Heart right ventricle (tissue), 16 donors: Measurements from ENCODE around the gene SAYSD1. TPM values are rescaled to one million over a fixed set of nuclear protein-coding genes. Genes with fewer than 3 reads are reported as not detected.
A peak's percentile ranks its signal among the peaks of the same experiment; 100 is the strongest.

Experiments used
- ATAC-seq, 8 donors: fragments of 200-7000 bp; cut with Tn5 transposase; one replicate each; pipeline ENCODE4 v1.9.1; 2020; ENCODE audit warnings: mild to moderate bottlenecking in 8 of 8, moderate library complexity in 8 of 8, moderate number of reproducible peaks in 1 of 8
- DNase-seq, 2 donors: peaks; one replicate each; pipeline ENCODE4 v3.0.0-alpha.2; 2020
- H3K27ac ChIP-seq, 10 donors: fragments of 200-600 bp; sonication (generic) in 2 of 10; one replicate each; pipeline versions ENCODE4 v1.5.0 to v1.8.0; 2020 to 2022; ENCODE audit warnings: mild to moderate bottlenecking in 3 of 10
- H3K27me3 ChIP-seq, 7 donors: fragments of 200-600 bp; one replicate each; pipeline ENCODE4 v1.8.0; 2021 to 2022; ENCODE audit warnings: mild to moderate bottlenecking in 2 of 7
- H3K36me3 ChIP-seq, 9 donors: fragments of 200-600 bp; sonication (generic) in 1 of 9; one replicate each; pipeline versions ENCODE4 v1.5.0 to v1.8.0; 2020 to 2022; ENCODE audit warnings: mild to moderate bottlenecking in 2 of 9
- H3K4me1 ChIP-seq, 9 donors: fragments of 200-600 bp; sonication (generic) in 1 of 9; one replicate each; pipeline versions ENCODE4 v1.5.0 to v1.8.0; 2020 to 2022; ENCODE audit warnings: mild to moderate bottlenecking in 4 of 9
- H3K4me3 ChIP-seq, 10 donors: fragments of 200-600 bp; sonication (generic) in 2 of 10; one replicate each; pipeline versions ENCODE4 v1.5.0 to v1.8.0; 2020 to 2022; ENCODE audit warnings: mild to moderate bottlenecking in 7 of 10, moderate library complexity in 2 of 10
- H3K9me3 ChIP-seq, 11 donors: fragments of 200-600 bp in 10 of 11; sonication (generic) in 2 of 11; one replicate each; pipeline versions ENCODE4 v1.5.0 to v1.8.0; 2013 to 2022; ENCODE audit warnings: mild to moderate bottlenecking in 2 of 11, control low read depth in 1 of 11, moderate library complexity in 1 of 11
- WGBS, 2 donors: extraction: QIAGEN DNeasy Blood & Tissue Kit; methylation state at CpG; one replicate each; pipeline ENCODE4 v1.1.7; 2013; ENCODE audit warnings: inconsistent platforms in 1 of 2; 5-methylcytosine and 5-hydroxymethylcytosine counted together
- intact Hi-C, 10 donors: fragments of 100-400 bp; cut with DNase I; formaldehyde crosslinking; loops; one replicate each; pipeline versions ENCODE4 v1.11.1 to v1.14.2; 2022
- polyA plus RNA-seq, 2 donors: library from polyadenylated mRNA; stranded (reverse); fragments of 200-250 nt; gene quantifications; one replicate each; pipeline ENCODE4 v1.2.3, GENCODE V29; 2013
- total RNA-seq, 10 donors: library from RNA; stranded (reverse); fragmentation: NEBNext Ultra II Directional in 3 of 10; extraction: Animal tissue kit (Norgen Biotek cat#: 25700) in 3 of 10; gene quantifications; one replicate each; pipeline versions ENCODE4 v1.2.1 to v1.2.4, GENCODE V29; 2021 to 2023
- TF ChIP-seq, protein P1 (sequence below), 9 donors: fragments of 200-600 bp; sonication (generic) in 2 of 9; IDR thresholded peaks; one replicate each; pipeline versions ENCODE4 v1.5.0 to v1.8.0; 2021 to 2022; ENCODE audit warnings: antibody characterized with exemption in 9 of 9, mild to moderate bottlenecking in 5 of 9, moderate library complexity in 1 of 9
- donor health status: Arrhythmogenic right ventricular cardiomyopathy.
- donor health status: ischemic (EF 13 %, LVEDD 7.1; RV severe dilation, severe dysfunction).
- donor health status: healthy with polysubstance abuse.
- donor health status: DM: no; HTN: yes; CAD: no.
- donor health status: DM: no; HTN: no; CAD: no.
- donor health status: ischemic (EF 25% LVEDD 6.9; RV normal size, moderate dysfunction).
- donor health status: ischemic (EF 25% LVEDD 5.7; RV mildly dilated, moderate dysfunction).
- donor health status: healthy.
- donor health status: DM: yes; HTN: yes; CAD: no.
- donor health status: Ischemic cardiomyopathy.
- donor health status: ischemic (EF 35%, LVEDD 5.7; RV mildly dilated, moderate dysfunction).
- donor health status: nonischemic (EF 11% LVEDD 7.7; RV severe dilation, severe dysfunction).
- donor health status: DM: yes; HTN: yes; CAD: no.
- donor health status: PGD.
- donor health status: ischemic (EF 29% LVEDD 5.4; RV normal size, mild dysfunction).
- donor health status: nonischemic (EF 23%, LVEDD 6.1; RV moderate dilation, normal function).

SAYSD1 gene
- total and polyA plus RNA-seq, 12 donors = 6.4 to 11.5 (median 8.9) TPM

DNA sequence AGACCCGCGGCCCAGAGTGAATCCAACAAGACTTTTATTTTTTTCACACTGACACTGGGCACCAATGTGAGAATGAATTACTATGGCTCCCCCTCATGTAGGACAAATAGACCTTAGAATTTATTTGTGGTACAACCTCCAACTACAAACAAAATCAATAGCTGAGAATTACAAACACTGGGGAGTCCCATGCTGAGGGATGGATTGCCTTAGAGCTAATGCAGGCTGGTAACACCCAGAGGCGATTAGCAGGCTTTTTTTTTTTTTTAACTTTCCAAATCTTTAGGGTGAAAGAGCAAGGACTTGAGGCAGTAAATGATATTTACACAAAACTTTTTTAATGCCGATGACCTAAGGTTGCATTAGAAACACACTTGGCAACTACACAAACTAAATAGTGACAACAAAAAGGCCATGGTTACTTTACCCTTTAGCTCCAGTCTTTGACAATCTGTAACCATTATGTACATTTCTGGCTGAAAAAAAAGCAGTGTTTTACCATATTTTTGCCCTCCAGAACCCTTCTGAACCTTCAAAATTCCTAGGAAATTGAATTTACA, 21.8 kb downstream of the SAYSD1 start:
- WGBS, 2 donors = 89 to 92% methylated on average over 4 of the region's 4 CpGs
- DNase-seq (no peak), ATAC-seq (no peak)
- Histone ChIP-seq H3K27ac (no peak overlapping the region), H3K9me3 (no peaks in the 10 kb centered on the region), H3K4me1 (peaks cover 0 to 13% (median 10%) of the 10 kb centered on the region in 9 donors), H3K27me3 (peaks cover 0 to 26% (median 0%) of the 10 kb centered on the region in 7 donors), H3K36me3 (no peaks in the 10 kb centered on the region), H3K4me3 (no peak overlapping the region)
- TF ChIP-seq, protein P1, sequence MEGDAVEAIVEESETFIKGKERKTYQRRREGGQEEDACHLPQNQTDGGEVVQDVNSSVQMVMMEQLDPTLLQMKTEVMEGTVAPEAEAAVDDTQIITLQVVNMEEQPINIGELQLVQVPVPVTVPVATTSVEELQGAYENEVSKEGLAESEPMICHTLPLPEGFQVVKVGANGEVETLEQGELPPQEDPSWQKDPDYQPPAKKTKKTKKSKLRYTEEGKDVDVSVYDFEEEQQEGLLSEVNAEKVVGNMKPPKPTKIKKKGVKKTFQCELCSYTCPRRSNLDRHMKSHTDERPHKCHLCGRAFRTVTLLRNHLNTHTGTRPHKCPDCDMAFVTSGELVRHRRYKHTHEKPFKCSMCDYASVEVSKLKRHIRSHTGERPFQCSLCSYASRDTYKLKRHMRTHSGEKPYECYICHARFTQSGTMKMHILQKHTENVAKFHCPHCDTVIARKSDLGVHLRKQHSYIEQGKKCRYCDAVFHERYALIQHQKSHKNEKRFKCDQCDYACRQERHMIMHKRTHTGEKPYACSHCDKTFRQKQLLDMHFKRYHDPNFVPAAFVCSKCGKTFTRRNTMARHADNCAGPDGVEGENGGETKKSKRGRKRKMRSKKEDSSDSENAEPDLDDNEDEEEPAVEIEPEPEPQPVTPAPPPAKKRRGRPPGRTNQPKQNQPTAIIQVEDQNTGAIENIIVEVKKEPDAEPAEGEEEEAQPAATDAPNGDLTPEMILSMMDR (IDR thresholded peaks at IDR 0.05) = no peak
- intact Hi-C loops = loop anchor here in 2 of 10 donors (2.0 to 5.0 kb wide), 2 partner anchors 121 to 206 kb away; no protein-coding TSS in a partner anchor

DNA sequence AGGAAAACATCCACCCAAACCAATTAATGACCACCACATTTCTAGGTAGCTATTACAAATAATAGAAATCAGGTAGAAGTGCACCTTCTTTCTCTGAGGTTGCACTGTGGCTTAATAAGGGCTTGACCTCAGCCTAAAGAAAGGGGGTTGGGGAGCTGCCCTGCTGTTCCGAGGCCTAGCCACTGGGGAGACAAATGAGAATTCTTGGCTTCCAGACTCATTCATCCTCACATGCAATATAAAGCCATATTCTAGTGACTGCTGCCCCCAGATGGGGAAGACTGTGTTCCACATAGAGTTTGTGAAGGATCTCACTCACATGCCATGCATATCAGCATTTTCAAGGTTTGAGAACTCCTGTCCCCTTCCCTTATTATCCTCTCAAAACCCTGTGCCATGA, 22.9 kb downstream of the SAYSD1 start:
- H3K36me3 ChIP-seq = no peaks in the 10 kb centered on the region
- peaks cover 0 to 37% (median 0%) of the 10 kb centered on the region in 7 donors for H3K27me3 ChIP-seq
- ATAC-seq = peak in 1 of 8 donors; percentile 19
- DNase-seq = no peak
- H3K4me1 ChIP-seq = peaks cover 0 to 16% (median 12%) of the 10 kb centered on the region in 9 donors
- TF ChIP-seq, protein P1 (IDR thresholded peaks at IDR 0.05) = no peak
- WGBS, 2 donors = 18 to 41% methylated on average over 1 of the region's 1 CpG
- intact Hi-C loops = loop anchor here in 2 of 10 donors (2.0 to 5.0 kb wide), 2 partner anchors 120 to 207 kb away; no protein-coding TSS in a partner anchor
- no peaks in the 10 kb centered on the region for H3K9me3 ChIP-seq
- H3K27ac ChIP-seq = no peak overlapping the region
- H3K4me3 ChIP-seq = no peak overlapping the region

DNA sequence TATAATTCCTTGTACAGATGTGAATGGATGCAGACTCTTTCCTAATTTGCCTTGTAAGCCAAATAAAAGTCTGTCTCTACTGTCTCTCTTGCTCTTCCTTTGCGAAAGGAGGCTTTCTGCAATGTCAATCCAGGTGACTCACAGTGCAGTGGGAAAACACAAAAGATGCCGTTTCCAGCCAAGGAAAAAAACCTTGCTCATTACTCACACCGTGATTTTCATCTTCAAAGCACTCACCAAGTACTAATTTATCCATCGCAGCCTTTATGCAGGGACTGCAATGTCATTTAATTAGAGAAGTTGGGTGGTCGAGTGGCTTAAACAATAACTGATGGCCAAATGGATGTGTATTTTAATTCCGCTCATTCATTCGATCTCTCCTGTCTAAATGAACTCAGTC, 23.8 kb downstream of the SAYSD1 start:
- H3K27me3 ChIP-seq = peaks cover 0 to 37% (median 0%) of the 10 kb centered on the region in 7 donors
- intact Hi-C loops = loop anchor here in 1 of 10 donors (5.0 kb wide), 1 partner anchor 119 kb away; no protein-coding TSS in a partner anchor
- DNase-seq (no peak), ATAC-seq (no peak)
- H3K4me3 ChIP-seq = no peak overlapping the region
- no peaks in the 10 kb centered on the region for H3K9me3 ChIP-seq
- WGBS, 2 donors = 84 to 88% methylated on average over 7 of the region's 7 CpGs
- peaks cover 0 to 16% (median 12%) of the 10 kb centered on the region in 9 donors for H3K4me1 ChIP-seq
- H3K27ac ChIP-seq = no peak overlapping the region
- TF ChIP-seq, protein P1 (IDR thresholded peaks at IDR 0.05) = no peak
- no peaks in the 10 kb centered on the region for H3K36me3 ChIP-seq

DNA sequence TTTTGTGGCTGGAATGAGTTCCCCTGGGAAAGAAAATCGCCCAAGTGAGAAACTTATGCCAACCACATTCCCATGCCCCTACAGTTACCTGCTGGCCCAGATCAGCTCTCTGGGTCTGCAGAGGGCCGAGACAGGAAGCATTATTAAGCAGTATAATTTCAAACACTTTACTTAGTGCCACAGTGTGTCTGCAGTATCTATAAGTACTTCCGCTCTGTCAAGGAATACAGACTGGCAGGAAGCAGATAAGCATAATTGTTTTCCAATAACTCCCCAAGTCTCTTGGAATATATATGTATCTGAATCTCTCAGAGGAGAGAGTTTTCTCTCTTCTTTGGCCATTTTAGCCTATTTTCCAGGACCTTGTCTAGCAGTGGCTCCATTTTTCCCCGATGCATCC, 24.9 kb downstream of the SAYSD1 start:
- peaks cover 0 to 16% (median 12%) of the 10 kb centered on the region in 9 donors for H3K4me1 ChIP-seq
- no peaks in the 10 kb centered on the region for H3K9me3 ChIP-seq
- 51 to 62% methylated on average over 4 of the region's 4 CpGs for WGBS, 2 donors
- ATAC-seq = no peak
- peaks cover 0 to 37% (median 0%) of the 10 kb centered on the region in 7 donors for H3K27me3 ChIP-seq
- intact Hi-C loops = loop anchor here in 1 of 10 donors (5.0 kb wide), 1 partner anchor 118 kb away; no protein-coding TSS in a partner anchor
- no peak overlapping the region for H3K27ac ChIP-seq
- H3K36me3 ChIP-seq = no peaks in the 10 kb centered on the region
- TF ChIP-seq, protein P1 (IDR thresholded peaks at IDR 0.05) = no peak
- no peak overlapping the region for H3K4me3 ChIP-seq
- DNase-seq = no peak
